ENCODE results near the gene PUS3. TPM values are rescaled to one million over a fixed set of nuclear protein-coding genes. Genes with fewer than 3 reads are reported as not detected.
A peak's percentile ranks its signal among the peaks of the same experiment; 100 is the strongest.

PUS3 gene
- total and polyA plus RNA-seq, 2 experiments from 2014 or later = 8.3 to 10.7 TPM

GRCh38 chr11:125904678-125905077 is 1.7 kb upstream of the PUS3 start:
- WGBS, 2 experiments (ENCODE audit: low coverage in 1 of 2, low lambda C conversion rate in 2 of 2, missing lambda C conversion rate in 2 of 2) = 30 to 31% methylated on average over 8 to 11 of the region's 11 CpGs
- H2AFZ ChIP-seq = no peak overlapping the region
- no peaks in the 10 kb centered on the region for H3K9me2 ChIP-seq (ENCODE audit: insufficient read depth)
- H3F3A ChIP-seq (ENCODE audit: insufficient read depth) = peaks cover 12% of the 10 kb centered on the region; the same call in 1 of the 2 replicates
- H3K4me3 ChIP-seq = no peak overlapping the region
- peaks cover 39% of the 10 kb centered on the region for H3K27me3 ChIP-seq (replicated peaks; ENCODE audit: insufficient read depth)
- no peak overlapping the region for H3K4me2 ChIP-seq (ENCODE audit: unreplicated experiment)
- no peak overlapping the region for H3K27ac ChIP-seq
- TF ChIP-seq EZH2 (IDR thresholded peaks at IDR 0.05; ENCODE audit: insufficient read depth, poor library complexity, severe bottlenecking) (no peak), EZH2phosphoT487 (IDR thresholded peaks at IDR 0.05; ENCODE audit: insufficient read depth, low read depth) (no peak)
- no peak overlapping the region for H3K9ac ChIP-seq
- no peaks in the 10 kb centered on the region for H3K9me3 ChIP-seq (ENCODE audit: low read depth)
- peaks cover 21% of the 10 kb centered on the region for H3K79me2 ChIP-seq (ENCODE audit: insufficient read depth)
- H3K4me1 ChIP-seq (ENCODE audit: insufficient read depth) = peaks cover 3% of the 10 kb centered on the region; the same call in 1 of the 2 replicates
- peaks cover 8% of the 10 kb centered on the region for H3K36me3 ChIP-seq (ENCODE audit: low read depth)
- in situ Hi-C loops (cut with MboI) = no loop called here
- H4K20me1 ChIP-seq (ENCODE audit: insufficient read depth) = no peaks in the 10 kb centered on the region
- no peak for DNase-seq

- H2AFZ ChIP-seq = peak within 1 kb of the TSS; percentile 98; the same call in 1 of the 2 replicates
- peaks cover 28% of the 10 kb centered on the region for H3K79me2 ChIP-seq (ENCODE audit: insufficient read depth)
- no peak for DNase-seq
- H3K9me3 ChIP-seq (ENCODE audit: low read depth) = no peaks in the 10 kb centered on the region
- no peak within 1 kb of the TSS for H3K9ac ChIP-seq
- H3K4me1 ChIP-seq (ENCODE audit: insufficient read depth) = peaks cover 3% of the 10 kb centered on the region; the same call in 1 of the 2 replicates
- no peaks in the 10 kb centered on the region for H4K20me1 ChIP-seq (ENCODE audit: insufficient read depth)
- H3K36me3 ChIP-seq (ENCODE audit: low read depth) = peaks cover 11% of the 10 kb centered on the region
- peaks cover 37% of the 10 kb centered on the region for H3K27me3 ChIP-seq (replicated peaks; ENCODE audit: insufficient read depth)
- in situ Hi-C loops (cut with MboI) = no loop called here
- H3K4me3 ChIP-seq = peak within 1 kb of the TSS; percentile 98
- no peaks in the 10 kb centered on the region for H3K9me2 ChIP-seq (ENCODE audit: insufficient read depth)
- H3F3A ChIP-seq (ENCODE audit: insufficient read depth) = peaks cover 15% of the 10 kb centered on the region; the same call in 1 of the 2 replicates
- H3K27ac ChIP-seq = no peak within 1 kb of the TSS
- 6 to 13% methylated on average over 46 to 80 of the region's 81 CpGs for WGBS, 2 experiments (ENCODE audit: low coverage in 1 of 2, low lambda C conversion rate in 2 of 2, missing lambda C conversion rate in 2 of 2)
- TF ChIP-seq EZH2phosphoT487 (IDR thresholded peaks at IDR 0.05; ENCODE audit: insufficient read depth, low read depth) (peak; percentile 67; the same call in 1 of the 2 replicates), EZH2 (IDR thresholded peaks at IDR 0.05; ENCODE audit: insufficient read depth, poor library complexity, severe bottlenecking) (peak; percentile 50)
- H3K4me2 ChIP-seq (ENCODE audit: unreplicated experiment) = peak within 1 kb of the TSS; percentile 90
Observed at GRCh38 chr11:125903711-125904659, 979 bp upstream of the PUS3 start, which contains the start of gene DDX25. TSS of gene DDX25 (plus strand) at chr11:125904508. CDS start at chr11:125904518, 10 bp downstream.

- Histone ChIP-seq H3K9me3 (ENCODE audit: low read depth) (no peaks in the 10 kb centered on the region), H3K4me1 (ENCODE audit: insufficient read depth) (peaks cover 3% of the 10 kb centered on the region; the same call in 1 of the 2 replicates), H3K9me2 (ENCODE audit: insufficient read depth) (no peaks in the 10 kb centered on the region), H2AFZ (peak overlapping the region; percentile 98), H3K36me3 (ENCODE audit: low read depth) (peaks cover 11% of the 10 kb centered on the region), H3K27ac (peak overlapping the region; percentile 40), H3K79me2 (ENCODE audit: insufficient read depth) (peaks cover 44% of the 10 kb centered on the region), H3K9ac (peak overlapping the region; percentile 80), H3K27me3 (replicated peaks; ENCODE audit: insufficient read depth) (peaks cover 26% of the 10 kb centered on the region), H3F3A (ENCODE audit: insufficient read depth) (peaks cover 15% of the 10 kb centered on the region; the same call in 1 of the 2 replicates), H3K4me3 (peak overlapping the region; percentile 98), H3K4me2 (ENCODE audit: unreplicated experiment) (peak overlapping the region; percentile 90), H4K20me1 (ENCODE audit: insufficient read depth) (no peaks in the 10 kb centered on the region)
- DNase-seq = no peak
- 33 to 45% methylated on average over 13 to 20 of the region's 20 CpGs for WGBS, 2 experiments (ENCODE audit: low coverage in 1 of 2, low lambda C conversion rate in 2 of 2, missing lambda C conversion rate in 2 of 2)
- in situ Hi-C loops (cut with MboI) = no loop called here
- no peak for TF ChIP-seq EZH2phosphoT487 (IDR thresholded peaks at IDR 0.05; ENCODE audit: insufficient read depth, low read depth)
- no peak for TF ChIP-seq EZH2 (IDR thresholded peaks at IDR 0.05; ENCODE audit: insufficient read depth, poor library complexity, severe bottlenecking)
Observed at GRCh38 chr11:125902277-125902926, 604 bp downstream of the PUS3 start.

GRCh38 chr11:125901872-125902271 is 1.1 kb downstream of the PUS3 start:
- H3K9ac ChIP-seq = no peak overlapping the region
- H3K36me3 ChIP-seq (ENCODE audit: low read depth) = peaks cover 11% of the 10 kb centered on the region
- peaks cover 49% of the 10 kb centered on the region for H3K79me2 ChIP-seq (ENCODE audit: insufficient read depth)
- H3K4me2 ChIP-seq (ENCODE audit: unreplicated experiment) = no peak overlapping the region
- in situ Hi-C loops (cut with MboI) = no loop called here
- H3K9me2 ChIP-seq (ENCODE audit: insufficient read depth) = no peaks in the 10 kb centered on the region
- peak overlapping the region; percentile 98 for H3K4me3 ChIP-seq
- H3F3A ChIP-seq (ENCODE audit: insufficient read depth) = peaks cover 15% of the 10 kb centered on the region; the same call in 1 of the 2 replicates
- H3K27me3 ChIP-seq (replicated peaks; ENCODE audit: insufficient read depth) = peaks cover 26% of the 10 kb centered on the region
- DNase-seq = no peak
- 84 to 86% methylated on average over 6 of the region's 6 CpGs for WGBS, 2 experiments (ENCODE audit: low coverage in 1 of 2, low lambda C conversion rate in 2 of 2, missing lambda C conversion rate in 2 of 2)
- H4K20me1 ChIP-seq (ENCODE audit: insufficient read depth) = no peaks in the 10 kb centered on the region
- no peak overlapping the region for H3K27ac ChIP-seq
- no peaks in the 10 kb centered on the region for H3K9me3 ChIP-seq (ENCODE audit: low read depth)
- peaks cover 3% of the 10 kb centered on the region; the same call in 1 of the 2 replicates for H3K4me1 ChIP-seq (ENCODE audit: insufficient read depth)
- no peak overlapping the region for H2AFZ ChIP-seq
- TF ChIP-seq EZH2phosphoT487 (IDR thresholded peaks at IDR 0.05; ENCODE audit: insufficient read depth, low read depth) (no peak), EZH2 (IDR thresholded peaks at IDR 0.05; ENCODE audit: insufficient read depth, poor library complexity, severe bottlenecking) (no peak)

All from GM23248 (cell line).